Thyroid gland (tissue), 4 donors: ENCODE data around the gene PRSS38.
"Not testable (repeated sequence)": the region's sequence is repeated elsewhere in the genome, so short reads cannot be mapped to it uniquely, and the experiment has no call there.

Source experiments
- POLR2A ChIP-seq, 2 donors: fragments of 450-650 bp; IDR thresholded peaks; one replicate each; pipeline ENCODE4 v1.6.1; 2017; ENCODE audit warnings: antibody characterized with exemption in 2 of 2, mild to moderate bottlenecking in 2 of 2, moderate library complexity in 1 of 2
- TF ChIP-seq, protein P1 (sequence below), 6 experiments: fragments of 200-600 bp in 3 of 6; fragments of 450-650 bp in 3 of 6; sonication (generic) in 3 of 6; IDR thresholded peaks; one replicate each; pipeline ENCODE4 v1.5.1; 2016 to 2019; ENCODE audit warnings: antibody characterized with exemption in 6 of 6, mild to moderate bottlenecking in 2 of 6, inconsistent platforms in 1 of 6, moderate library complexity in 1 of 6

DNA sequence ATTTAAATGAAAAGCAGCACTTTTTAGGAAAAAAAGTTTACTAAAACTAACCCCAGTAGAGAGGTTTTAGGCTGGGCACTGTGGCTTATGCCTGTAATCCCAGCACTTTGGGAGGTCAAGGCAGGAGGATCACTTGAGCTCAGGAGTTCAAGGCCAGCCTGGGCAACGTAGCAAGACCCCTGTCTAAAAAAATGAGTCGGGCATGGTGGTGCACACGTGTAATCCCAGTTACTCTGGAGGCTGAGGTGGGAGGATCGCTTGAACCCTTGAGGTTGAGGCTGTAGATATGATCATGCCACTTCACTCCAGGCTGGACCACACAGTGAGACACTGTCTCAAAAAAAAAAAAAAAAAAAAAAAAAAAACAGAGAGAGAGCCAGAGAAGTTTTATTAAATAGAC is 31.6 kb downstream of the PRSS38 start:
- TF ChIP-seq, protein P1, sequence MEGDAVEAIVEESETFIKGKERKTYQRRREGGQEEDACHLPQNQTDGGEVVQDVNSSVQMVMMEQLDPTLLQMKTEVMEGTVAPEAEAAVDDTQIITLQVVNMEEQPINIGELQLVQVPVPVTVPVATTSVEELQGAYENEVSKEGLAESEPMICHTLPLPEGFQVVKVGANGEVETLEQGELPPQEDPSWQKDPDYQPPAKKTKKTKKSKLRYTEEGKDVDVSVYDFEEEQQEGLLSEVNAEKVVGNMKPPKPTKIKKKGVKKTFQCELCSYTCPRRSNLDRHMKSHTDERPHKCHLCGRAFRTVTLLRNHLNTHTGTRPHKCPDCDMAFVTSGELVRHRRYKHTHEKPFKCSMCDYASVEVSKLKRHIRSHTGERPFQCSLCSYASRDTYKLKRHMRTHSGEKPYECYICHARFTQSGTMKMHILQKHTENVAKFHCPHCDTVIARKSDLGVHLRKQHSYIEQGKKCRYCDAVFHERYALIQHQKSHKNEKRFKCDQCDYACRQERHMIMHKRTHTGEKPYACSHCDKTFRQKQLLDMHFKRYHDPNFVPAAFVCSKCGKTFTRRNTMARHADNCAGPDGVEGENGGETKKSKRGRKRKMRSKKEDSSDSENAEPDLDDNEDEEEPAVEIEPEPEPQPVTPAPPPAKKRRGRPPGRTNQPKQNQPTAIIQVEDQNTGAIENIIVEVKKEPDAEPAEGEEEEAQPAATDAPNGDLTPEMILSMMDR (IDR thresholded peaks at IDR 0.05): not testable (repeated sequence)
- not testable (repeated sequence) for TF ChIP-seq POLR2A (IDR thresholded peaks at IDR 0.05)
